Measurements from ENCODE around the gene CSTPP1. TPM values are rescaled to one million over a fixed set of nuclear protein-coding genes. Genes with fewer than 3 reads are reported as not detected.
A peak's percentile ranks its signal among the peaks of the same experiment; 100 is the strongest.

The CSTPP1 gene
- total RNA-seq, 1 donor from 2014 or later, result 36.9 TPM

DNA sequence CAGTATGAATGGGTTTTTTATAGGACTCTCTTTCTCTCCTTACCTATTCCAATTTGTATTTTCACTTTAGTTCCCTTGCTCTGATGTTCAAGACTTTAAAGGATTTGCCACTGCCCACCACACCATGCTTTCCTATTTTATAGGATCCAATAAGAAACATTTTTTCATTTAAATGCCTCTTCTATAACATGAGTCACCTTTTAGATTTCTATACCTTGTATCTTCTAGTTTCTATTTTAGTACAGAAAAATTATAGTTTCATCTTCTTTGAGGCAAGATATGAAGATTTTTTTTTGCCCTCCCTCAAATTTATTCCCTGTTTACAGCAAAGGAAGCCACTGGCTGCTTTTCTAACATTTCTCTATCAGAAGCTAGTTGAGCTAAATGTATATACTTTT is 163.4 kb downstream of the CSTPP1 start:
- Mint-ChIP-seq H3K4me3 (ENCODE audit: unreplicated experiment) (no peak overlapping the region), H3K36me3 (ENCODE audit: unreplicated experiment) (no peaks in the 10 kb centered on the region), H3K27me3 (ENCODE audit: unreplicated experiment) (no peaks in the 10 kb centered on the region), H3K4me1 (ENCODE audit: unreplicated experiment) (peaks cover 20% of the 10 kb centered on the region), H3K27ac (ENCODE audit: unreplicated experiment) (no peak overlapping the region), H3K9me3 (ENCODE audit: unreplicated experiment) (no peaks in the 10 kb centered on the region)
- TF ChIP-seq CTCF (IDR thresholded peaks at IDR 0.05), result no peak
- DNase-seq (ENCODE audit: extremely low spot score, unreplicated experiment), result no peak

DNA sequence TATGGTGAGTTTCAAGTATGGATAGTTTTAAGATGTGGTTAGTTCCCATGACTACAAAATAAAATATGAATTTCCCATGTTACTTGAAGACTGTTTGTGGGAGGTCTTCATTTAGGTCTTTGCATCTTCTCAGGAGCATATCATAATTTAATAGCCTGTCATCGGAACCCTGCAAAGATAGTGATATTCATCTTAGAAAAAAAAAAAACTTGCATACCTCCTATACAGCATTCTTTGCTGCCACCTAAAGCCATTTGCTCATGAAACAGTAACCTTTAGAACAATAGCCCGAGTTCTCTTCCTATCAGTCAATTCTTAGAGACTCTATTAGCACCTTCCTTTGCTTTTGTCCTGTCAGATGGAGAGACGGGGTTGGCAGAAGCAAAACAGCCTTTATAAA is 164.8 kb downstream of the CSTPP1 start:
- no peaks in the 10 kb centered on the region for H3K27me3 Mint-ChIP-seq (ENCODE audit: unreplicated experiment)
- no peak for DNase-seq (ENCODE audit: extremely low spot score, unreplicated experiment)
- no peak for TF ChIP-seq CTCF (IDR thresholded peaks at IDR 0.05)
- peaks cover 20% of the 10 kb centered on the region for H3K4me1 Mint-ChIP-seq (ENCODE audit: unreplicated experiment)
- H3K27ac Mint-ChIP-seq (ENCODE audit: unreplicated experiment), result no peak overlapping the region
- no peak overlapping the region for H3K4me3 Mint-ChIP-seq (ENCODE audit: unreplicated experiment)
- H3K9me3 Mint-ChIP-seq (ENCODE audit: unreplicated experiment), result no peaks in the 10 kb centered on the region
- H3K36me3 Mint-ChIP-seq (ENCODE audit: unreplicated experiment), result no peaks in the 10 kb centered on the region

GRCh38 chr11:47104261-47104950 is 167.8 kb downstream of the CSTPP1 start:
- H3K27me3 Mint-ChIP-seq (ENCODE audit: unreplicated experiment), result no peaks in the 10 kb centered on the region
- no peak overlapping the region for H3K4me3 Mint-ChIP-seq (ENCODE audit: unreplicated experiment)
- no peak for DNase-seq (ENCODE audit: extremely low spot score, unreplicated experiment)
- no peak for TF ChIP-seq CTCF (IDR thresholded peaks at IDR 0.05)
- H3K9me3 Mint-ChIP-seq (ENCODE audit: unreplicated experiment), result no peaks in the 10 kb centered on the region
- peaks cover 14% of the 10 kb centered on the region for H3K4me1 Mint-ChIP-seq (ENCODE audit: unreplicated experiment)
- no peaks in the 10 kb centered on the region for H3K36me3 Mint-ChIP-seq (ENCODE audit: unreplicated experiment)
- peak overlapping the region; percentile 39 for H3K27ac Mint-ChIP-seq (ENCODE audit: unreplicated experiment)

DNA sequence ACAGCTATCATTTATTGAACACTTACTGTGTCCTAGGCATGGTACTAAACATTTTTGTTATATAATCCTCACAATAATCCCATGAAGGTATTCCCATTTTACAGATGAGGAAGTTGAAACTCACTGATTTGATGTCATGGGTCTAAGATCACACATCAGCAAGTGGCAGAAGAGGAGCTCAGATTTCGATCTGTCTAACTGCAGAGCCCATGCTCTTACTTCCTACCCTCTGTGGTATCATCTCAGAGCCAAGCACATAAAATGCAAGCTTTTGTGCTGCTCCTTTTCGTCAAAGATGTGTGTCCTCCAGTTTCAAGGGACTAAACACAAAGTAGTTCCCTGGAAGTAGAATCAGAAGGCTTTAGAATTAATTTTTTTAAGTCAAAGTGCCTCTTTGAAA is 169.0 kb downstream of the CSTPP1 start:
- H3K27ac Mint-ChIP-seq (ENCODE audit: unreplicated experiment), result no peak overlapping the region
- H3K27me3 Mint-ChIP-seq (ENCODE audit: unreplicated experiment), result no peaks in the 10 kb centered on the region
- H3K4me3 Mint-ChIP-seq (ENCODE audit: unreplicated experiment), result no peak overlapping the region
- DNase-seq (ENCODE audit: extremely low spot score, unreplicated experiment), result no peak
- peaks cover 11% of the 10 kb centered on the region for H3K4me1 Mint-ChIP-seq (ENCODE audit: unreplicated experiment)
- H3K9me3 Mint-ChIP-seq (ENCODE audit: unreplicated experiment), result no peaks in the 10 kb centered on the region
- TF ChIP-seq CTCF (IDR thresholded peaks at IDR 0.05), result no peak
- H3K36me3 Mint-ChIP-seq (ENCODE audit: unreplicated experiment), result no peaks in the 10 kb centered on the region

DNA sequence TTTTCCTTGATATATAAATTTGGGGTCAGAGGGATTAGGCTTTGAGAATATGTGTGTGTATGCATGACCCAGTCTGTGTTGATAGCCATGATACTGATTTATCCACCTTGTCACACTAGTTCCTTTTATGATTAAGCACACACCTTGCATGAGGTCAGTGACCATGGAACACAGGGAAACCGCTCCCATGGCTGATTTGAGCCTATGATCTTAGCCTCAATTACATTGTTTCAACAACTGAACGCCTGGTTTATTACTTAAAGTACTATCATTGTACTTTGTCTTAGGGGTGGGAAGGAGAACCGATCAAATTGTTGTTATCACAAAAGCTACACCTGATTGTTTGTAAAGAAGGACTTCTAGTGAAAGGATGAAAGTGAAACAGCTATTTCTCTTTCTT is 169.4 kb downstream of the CSTPP1 start:
- no peak overlapping the region for H3K27ac Mint-ChIP-seq (ENCODE audit: unreplicated experiment)
- TF ChIP-seq CTCF (IDR thresholded peaks at IDR 0.05), result no peak
- peaks cover 11% of the 10 kb centered on the region for H3K4me1 Mint-ChIP-seq (ENCODE audit: unreplicated experiment)
- DNase-seq (ENCODE audit: extremely low spot score, unreplicated experiment), result no peak
- no peaks in the 10 kb centered on the region for H3K36me3 Mint-ChIP-seq (ENCODE audit: unreplicated experiment)
- H3K4me3 Mint-ChIP-seq (ENCODE audit: unreplicated experiment), result no peak overlapping the region
- H3K9me3 Mint-ChIP-seq (ENCODE audit: unreplicated experiment), result no peaks in the 10 kb centered on the region
- H3K27me3 Mint-ChIP-seq (ENCODE audit: unreplicated experiment), result no peaks in the 10 kb centered on the region
